ENCODE data around the gene ASB10. TPM values are rescaled to one million over a fixed set of nuclear protein-coding genes. Genes with fewer than 3 reads are reported as not detected.

ASB10 gene, protein sequence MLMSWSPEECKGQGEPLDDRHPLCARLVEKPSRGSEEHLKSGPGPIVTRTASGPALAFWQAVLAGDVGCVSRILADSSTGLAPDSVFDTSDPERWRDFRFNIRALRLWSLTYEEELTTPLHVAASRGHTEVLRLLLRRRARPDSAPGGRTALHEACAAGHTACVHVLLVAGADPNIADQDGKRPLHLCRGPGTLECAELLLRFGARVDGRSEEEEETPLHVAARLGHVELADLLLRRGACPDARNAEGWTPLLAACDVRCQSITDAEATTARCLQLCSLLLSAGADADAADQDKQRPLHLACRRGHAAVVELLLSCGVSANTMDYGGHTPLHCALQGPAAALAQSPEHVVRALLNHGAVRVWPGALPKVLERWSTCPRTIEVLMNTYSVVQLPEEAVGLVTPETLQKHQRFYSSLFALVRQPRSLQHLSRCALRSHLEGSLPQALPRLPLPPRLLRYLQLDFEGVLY
- total RNA-seq (3.1 TPM), polyA plus RNA-seq (ENCODE audit: insufficient read depth in 1 of 8, insufficient read length in 8 of 8, low replicate concordance in 1 of 8) (1 to 10 TPM; 1.3 to 5.7 (median 3.0) TPM)
- long read RNA-seq, donor 1, partial matches to known transcripts = 0 of 1 reads
- long read RNA-seq, donor 1, other reads (novel, unspliced or antisense) = 0 of 1 reads
- long read RNA-seq, donor 2 = 0 reads
- long read RNA-seq, donor 3, partial matches to known transcripts = 0 of 3 reads
- long read RNA-seq, donor 3, other reads (novel, unspliced or antisense) = 0 of 3 reads
- long read RNA-seq, donor 4, partial matches to known transcripts = 0 of 1 reads
- long read RNA-seq, donor 4, other reads (novel, unspliced or antisense) = 0 of 1 reads
- long read RNA-seq, donor 5 = 0 reads
- long read RNA-seq, donor 6, partial matches to known transcripts = 0 of 3 reads
- long read RNA-seq, donor 6, other reads (novel, unspliced or antisense) = 0 of 3 reads
- long read RNA-seq, donor 7 = 0 reads
- long read RNA-seq, donor 8 = 0 reads
- long read RNA-seq, donor 9, partial matches to known transcripts = 0 of 1 reads
- long read RNA-seq, donor 9, other reads (novel, unspliced or antisense) = 0 of 1 reads
- long read RNA-seq, donor 10, partial matches to known transcripts = 0 of 1 reads
- long read RNA-seq, donor 10, other reads (novel, unspliced or antisense) = 0 of 1 reads
- long read RNA-seq, donor 11, partial matches to known transcripts = 0 of 1 reads
- long read RNA-seq, donor 11, other reads (novel, unspliced or antisense) = 0 of 1 reads

- Histone ChIP-seq H3K27me3 (ENCODE audit: control insufficient read depth, insufficient read depth, low read length) (peaks cover 2% of the 10 kb centered on the region), H3K4me1 (ENCODE audit: control insufficient read depth, insufficient read depth, low read length) (peaks cover 22% of the 10 kb centered on the region), H3K36me3 (ENCODE audit: control insufficient read depth, insufficient read depth, low read length) (no peaks in the 10 kb centered on the region), H3K4me3 (ENCODE audit: low read length) (no peak within 1 kb of the TSS), H3K27ac (ENCODE audit: low read length) (peak within 1 kb of the TSS; percentile 47), H3K9me3 (replicated peaks; ENCODE audit: control insufficient read depth, low read depth, low read length) (no peaks in the 10 kb centered on the region)
- WGBS (ENCODE audit: insufficient coverage) = 60% methylated on average over 16 of the region's 22 CpGs
- no peak for DNase-seq
Observed at GRCh38 chr7:151186640-151187408, at the start of gene ASB10. Gene ASB10 (minus strand): TSS chr7:151187250. CDS start chr7:151187130, 120 bp downstream.

DNA sequence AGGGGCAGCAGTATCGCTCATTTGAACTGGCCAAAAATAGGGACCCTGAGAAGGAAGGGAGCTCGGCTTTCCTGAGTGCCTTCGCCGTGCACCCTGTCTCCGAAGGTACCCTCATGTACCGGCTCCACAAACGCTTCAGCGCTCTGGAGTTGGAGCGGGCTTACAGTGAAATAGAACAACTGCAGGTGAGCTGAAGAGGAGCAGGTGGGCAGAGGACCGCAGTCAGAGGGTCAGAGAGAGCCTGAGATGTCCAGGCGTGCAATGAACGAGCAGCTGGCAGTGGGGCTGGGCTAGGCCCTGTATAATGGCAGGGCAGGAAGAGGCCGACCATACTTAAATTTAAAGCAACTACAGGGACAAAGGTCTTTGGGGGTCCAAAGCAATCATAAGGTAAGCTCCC, 49.4 kb upstream of the ASB10 start:
- Histone ChIP-seq H3K36me3 (ENCODE audit: control insufficient read depth, insufficient read depth, low read length) (peaks cover 70% of the 10 kb centered on the region), H3K27ac (ENCODE audit: low read length) (no peak overlapping the region), H3K4me1 (ENCODE audit: control insufficient read depth, insufficient read depth, low read length) (peaks cover 31% of the 10 kb centered on the region), H3K27me3 (ENCODE audit: control insufficient read depth, insufficient read depth, low read length) (no peaks in the 10 kb centered on the region), H3K9me3 (replicated peaks; ENCODE audit: control insufficient read depth, low read depth, low read length) (no peaks in the 10 kb centered on the region), H3K4me3 (ENCODE audit: low read length) (no peak overlapping the region)
- 81% methylated on average over 12 of the region's 13 CpGs for whole genome bisulfite sequencing (ENCODE audit: insufficient coverage)
- no peak for DNase-seq

DNA sequence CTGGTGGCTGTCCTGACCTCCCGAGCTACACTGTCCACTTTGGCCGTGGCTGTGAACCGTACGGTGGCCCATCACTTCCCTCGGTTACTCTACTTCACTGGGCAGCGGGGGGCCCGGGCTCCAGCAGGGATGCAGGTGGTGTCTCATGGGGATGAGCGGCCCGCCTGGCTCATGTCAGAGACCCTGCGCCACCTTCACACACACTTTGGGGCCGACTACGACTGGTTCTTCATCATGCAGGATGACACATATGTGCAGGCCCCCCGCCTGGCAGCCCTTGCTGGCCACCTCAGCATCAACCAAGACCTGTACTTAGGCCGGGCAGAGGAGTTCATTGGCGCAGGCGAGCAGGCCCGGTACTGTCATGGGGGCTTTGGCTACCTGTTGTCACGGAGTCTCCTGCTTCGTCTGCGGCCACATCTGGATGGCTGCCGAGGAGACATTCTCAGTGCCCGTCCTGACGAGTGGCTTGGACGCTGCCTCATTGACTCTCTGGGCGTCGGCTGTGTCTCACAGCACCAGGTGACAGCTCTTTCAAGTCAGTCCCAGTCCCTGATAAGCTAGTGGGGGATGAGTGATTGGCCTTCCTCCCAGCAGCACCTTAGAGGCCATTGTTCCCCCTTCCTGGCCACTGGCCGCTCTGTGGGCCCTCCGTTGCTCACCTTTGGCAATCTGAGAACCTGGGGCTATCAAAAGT, 48.2 kb upstream of the ASB10 start:
- Histone ChIP-seq H3K27me3 (ENCODE audit: control insufficient read depth, insufficient read depth, low read length) (no peaks in the 10 kb centered on the region), H3K9me3 (replicated peaks; ENCODE audit: control insufficient read depth, low read depth, low read length) (no peaks in the 10 kb centered on the region), H3K27ac (ENCODE audit: low read length) (no peak overlapping the region), H3K4me1 (ENCODE audit: control insufficient read depth, insufficient read depth, low read length) (peaks cover 29% of the 10 kb centered on the region), H3K4me3 (ENCODE audit: low read length) (no peak overlapping the region), H3K36me3 (ENCODE audit: control insufficient read depth, insufficient read depth, low read length) (peaks cover 59% of the 10 kb centered on the region)
- 88% methylated on average over 22 of the region's 28 CpGs for whole genome bisulfite sequencing (ENCODE audit: insufficient coverage)
- DNase-seq = no peak

GRCh38 chr7:151233804-151234203, 46.8 kb upstream of the ASB10 start:
- WGBS (ENCODE audit: insufficient coverage) = 71% methylated on average over 6 of the region's 9 CpGs

DNA sequence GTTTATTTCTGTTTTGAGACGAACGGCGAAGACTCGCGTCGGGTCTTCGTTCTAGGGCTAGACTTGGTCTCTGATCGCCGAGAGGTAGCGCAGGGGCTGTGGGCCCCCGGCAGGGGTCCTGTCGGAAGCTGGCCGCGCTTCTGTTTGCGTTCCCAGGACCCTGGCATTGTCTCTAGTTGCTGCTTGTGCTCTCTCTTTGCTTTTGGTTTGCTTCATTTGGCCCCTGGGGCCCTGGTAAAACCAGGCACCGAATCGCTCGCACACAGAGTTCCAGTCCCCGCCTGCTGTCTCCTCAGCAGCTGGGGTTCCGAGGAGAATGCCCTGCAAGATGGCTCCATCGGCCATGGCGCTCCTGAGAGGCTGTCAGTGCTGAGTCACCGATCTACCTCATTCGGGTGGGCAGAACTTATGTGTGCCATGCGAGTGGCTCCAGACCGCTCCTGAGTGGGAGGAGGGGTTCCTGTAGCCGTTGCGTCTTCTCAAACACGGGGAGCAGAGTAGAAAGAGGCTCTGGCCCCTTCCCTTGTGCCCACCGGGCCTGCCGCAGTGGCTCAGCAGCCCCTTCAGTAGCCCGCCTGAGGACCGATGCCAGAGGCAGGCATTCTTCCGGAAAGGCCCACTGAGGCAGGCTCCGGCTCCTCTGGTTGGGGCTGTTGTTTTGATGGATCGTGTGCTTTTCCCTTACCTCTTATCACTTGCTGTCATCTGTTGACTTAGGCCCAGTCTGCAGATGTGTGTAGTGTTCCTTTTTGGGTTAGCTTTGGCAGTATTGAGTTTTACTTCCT, 46.1 kb upstream of the ASB10 start:
- H3K4me1 ChIP-seq (ENCODE audit: control insufficient read depth, insufficient read depth, low read length) = peaks cover 29% of the 10 kb centered on the region
- 3% methylated on average over 26 of the region's 36 CpGs for WGBS (ENCODE audit: insufficient coverage)
- H3K4me3 ChIP-seq (ENCODE audit: low read length) = peak overlapping the region; percentile 91
- peak overlapping the region; percentile 74 for H3K27ac ChIP-seq (ENCODE audit: low read length)
- H3K9me3 ChIP-seq (replicated peaks; ENCODE audit: control insufficient read depth, low read depth, low read length) = no peaks in the 10 kb centered on the region
- DNase-seq = peak; percentile 43
- no peaks in the 10 kb centered on the region for H3K27me3 ChIP-seq (ENCODE audit: control insufficient read depth, insufficient read depth, low read length)
- H3K36me3 ChIP-seq (ENCODE audit: control insufficient read depth, insufficient read depth, low read length) = peaks cover 37% of the 10 kb centered on the region

More at GRCh38 chr7:151233804-151234203, 46.8 kb upstream of the ASB10 start:
- H3K4me3 ChIP-seq (ENCODE audit: low read length) = no peak overlapping the region
- DNase-seq = no peak
- peaks cover 44% of the 10 kb centered on the region for H3K36me3 ChIP-seq (ENCODE audit: control insufficient read depth, insufficient read depth, low read length)
- no peaks in the 10 kb centered on the region for H3K9me3 ChIP-seq (replicated peaks; ENCODE audit: control insufficient read depth, low read depth, low read length)
- H3K4me1 ChIP-seq (ENCODE audit: control insufficient read depth, insufficient read depth, low read length) = peaks cover 29% of the 10 kb centered on the region
- H3K27ac ChIP-seq (ENCODE audit: low read length) = no peak overlapping the region
- no peaks in the 10 kb centered on the region for H3K27me3 ChIP-seq (ENCODE audit: control insufficient read depth, insufficient read depth, low read length)

GRCh38 chr7:151232091-151232916, 45.3 kb upstream of the ASB10 start, which contains the start of gene CHPF2:
Gene CHPF2 (plus strand): TSS chr7:151232483. CDS start chr7:151234012, 1,529 bp downstream.
- H3K27me3 ChIP-seq (ENCODE audit: control insufficient read depth, insufficient read depth, low read length) = no peaks in the 10 kb centered on the region
- peak within 1 kb of the TSS; percentile 74 for H3K27ac ChIP-seq (ENCODE audit: low read length)
- WGBS (ENCODE audit: insufficient coverage) = under 1% methylated on average over 78 of the region's 79 CpGs
- no peaks in the 10 kb centered on the region for H3K9me3 ChIP-seq (replicated peaks; ENCODE audit: control insufficient read depth, low read depth, low read length)
- peaks cover 26% of the 10 kb centered on the region for H3K4me1 ChIP-seq (ENCODE audit: control insufficient read depth, insufficient read depth, low read length)
- DNase-seq = peak; percentile 94
- peak within 1 kb of the TSS; percentile 91 for H3K4me3 ChIP-seq (ENCODE audit: low read length)
- H3K36me3 ChIP-seq (ENCODE audit: control insufficient read depth, insufficient read depth, low read length) = peaks cover 29% of the 10 kb centered on the region

- Histone ChIP-seq H3K36me3 (ENCODE audit: control insufficient read depth, insufficient read depth, low read length) (peaks cover 17% of the 10 kb centered on the region), H3K27ac (ENCODE audit: low read length) (no peak overlapping the region)
Observed at GRCh38 chr7:151231080-151231479, 44.0 kb upstream of the ASB10 start.

GRCh38 chr7:151229249-151229648, 42.2 kb upstream of the ASB10 start:
- H3K27me3 ChIP-seq (ENCODE audit: control insufficient read depth, insufficient read depth, low read length) = no peaks in the 10 kb centered on the region
- H3K27ac ChIP-seq (ENCODE audit: low read length) = no peak overlapping the region
- peaks cover 16% of the 10 kb centered on the region for H3K36me3 ChIP-seq (ENCODE audit: control insufficient read depth, insufficient read depth, low read length)
- no peaks in the 10 kb centered on the region for H3K9me3 ChIP-seq (replicated peaks; ENCODE audit: control insufficient read depth, low read depth, low read length)
- H3K4me3 ChIP-seq (ENCODE audit: low read length) = no peak overlapping the region
- WGBS (ENCODE audit: insufficient coverage) = no CpG with 5 or more reads among the region's 10 CpGs
- DNase-seq = no peak
- H3K4me1 ChIP-seq (ENCODE audit: control insufficient read depth, insufficient read depth, low read length) = peaks cover 32% of the 10 kb centered on the region

More at GRCh38 chr7:151231080-151231479, 44.0 kb upstream of the ASB10 start:
- Histone ChIP-seq H3K9me3 (replicated peaks; ENCODE audit: control insufficient read depth, low read depth, low read length) (no peaks in the 10 kb centered on the region), H3K4me1 (ENCODE audit: control insufficient read depth, insufficient read depth, low read length) (peaks cover 29% of the 10 kb centered on the region), H3K4me3 (ENCODE audit: low read length) (no peak overlapping the region), H3K27me3 (ENCODE audit: control insufficient read depth, insufficient read depth, low read length) (no peaks in the 10 kb centered on the region)
- DNase-seq = no peak
- no CpG with 5 or more reads among the region's 1 CpG for WGBS (ENCODE audit: insufficient coverage)
